ENCODE measurements around the gene RPL7A. TPM values are rescaled to one million over a fixed set of nuclear protein-coding genes. Genes with fewer than 3 reads are reported as not detected.
A peak's percentile ranks its signal among the peaks of the same experiment; 100 is the strongest.

RPL7A gene
- total RNA-seq, 1 donor from 2014 or later: 1,126 TPM

DNA sequence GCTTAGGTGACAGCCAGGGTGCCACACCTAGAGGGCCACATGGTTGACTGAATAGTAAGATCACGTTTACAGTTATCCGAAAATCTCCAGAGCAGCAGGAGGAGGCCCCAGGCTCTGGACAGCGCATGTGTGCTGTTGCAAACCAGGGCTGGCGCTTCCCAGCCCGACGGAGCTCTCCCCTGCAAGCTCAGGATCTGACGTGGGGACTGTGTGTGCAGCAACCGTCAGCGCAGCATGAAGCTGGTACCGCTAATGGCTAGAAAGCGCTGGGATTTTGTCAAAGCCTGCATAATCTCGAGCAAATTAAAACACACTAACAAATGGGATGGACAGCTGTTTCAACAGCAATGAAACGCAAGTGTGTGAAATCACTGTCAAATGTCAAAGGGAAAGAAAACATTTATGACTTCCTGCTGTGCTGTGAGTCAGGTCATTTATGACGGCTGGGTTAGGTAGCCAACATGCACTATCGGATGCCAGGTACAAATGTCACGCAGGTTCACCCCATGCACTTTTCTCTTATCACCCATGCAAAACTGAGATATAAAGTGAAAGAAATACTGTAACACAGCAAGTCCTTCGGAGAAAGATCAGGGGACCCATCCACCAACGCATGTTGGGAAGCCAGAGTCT is 20.3 kb downstream of the RPL7A start:
- peak overlapping the region; percentile 63 for H3K27ac Mint-ChIP-seq (ENCODE audit: unreplicated experiment)
- H3K27me3 Mint-ChIP-seq (ENCODE audit: low read depth): no peaks in the 10 kb centered on the region
- H3K4me3 Mint-ChIP-seq (ENCODE audit: unreplicated experiment): no peak overlapping the region
- H3K36me3 Mint-ChIP-seq (ENCODE audit: low read depth): peaks cover 28% of the 10 kb centered on the region
- no peak for DNase-seq (ENCODE audit: low spot score)
- H3K4me1 Mint-ChIP-seq (ENCODE audit: low read depth): peaks cover 51% of the 10 kb centered on the region
- TF ChIP-seq, protein P1, sequence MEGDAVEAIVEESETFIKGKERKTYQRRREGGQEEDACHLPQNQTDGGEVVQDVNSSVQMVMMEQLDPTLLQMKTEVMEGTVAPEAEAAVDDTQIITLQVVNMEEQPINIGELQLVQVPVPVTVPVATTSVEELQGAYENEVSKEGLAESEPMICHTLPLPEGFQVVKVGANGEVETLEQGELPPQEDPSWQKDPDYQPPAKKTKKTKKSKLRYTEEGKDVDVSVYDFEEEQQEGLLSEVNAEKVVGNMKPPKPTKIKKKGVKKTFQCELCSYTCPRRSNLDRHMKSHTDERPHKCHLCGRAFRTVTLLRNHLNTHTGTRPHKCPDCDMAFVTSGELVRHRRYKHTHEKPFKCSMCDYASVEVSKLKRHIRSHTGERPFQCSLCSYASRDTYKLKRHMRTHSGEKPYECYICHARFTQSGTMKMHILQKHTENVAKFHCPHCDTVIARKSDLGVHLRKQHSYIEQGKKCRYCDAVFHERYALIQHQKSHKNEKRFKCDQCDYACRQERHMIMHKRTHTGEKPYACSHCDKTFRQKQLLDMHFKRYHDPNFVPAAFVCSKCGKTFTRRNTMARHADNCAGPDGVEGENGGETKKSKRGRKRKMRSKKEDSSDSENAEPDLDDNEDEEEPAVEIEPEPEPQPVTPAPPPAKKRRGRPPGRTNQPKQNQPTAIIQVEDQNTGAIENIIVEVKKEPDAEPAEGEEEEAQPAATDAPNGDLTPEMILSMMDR (IDR thresholded peaks at IDR 0.05): no peak
- H3K9me3 Mint-ChIP-seq (ENCODE audit: low read depth): no peaks in the 10 kb centered on the region

DNA sequence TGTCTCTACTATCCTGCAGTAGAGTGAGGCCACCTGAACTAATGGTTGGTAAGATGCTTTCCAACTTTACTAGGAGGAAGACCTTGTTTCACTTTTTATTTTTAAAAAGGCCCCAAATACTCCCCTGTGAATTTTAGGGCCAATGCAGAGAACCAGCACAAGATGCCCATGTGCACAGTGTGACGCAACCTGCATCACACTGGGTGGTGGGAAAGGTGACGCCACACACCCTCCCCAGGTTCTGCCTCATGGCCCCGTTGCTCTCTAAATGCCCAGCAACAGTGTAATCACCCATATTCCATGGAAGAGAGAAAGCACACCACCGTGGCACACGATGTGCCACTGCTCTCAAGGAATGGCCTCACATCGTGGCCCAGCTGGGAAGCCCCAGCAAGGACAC is 21.4 kb downstream of the RPL7A start:
- Mint-ChIP-seq H3K36me3 (ENCODE audit: low read depth) (peaks cover 20% of the 10 kb centered on the region), H3K27ac (ENCODE audit: unreplicated experiment) (peak overlapping the region; percentile 13), H3K9me3 (ENCODE audit: low read depth) (no peaks in the 10 kb centered on the region), H3K4me1 (ENCODE audit: low read depth) (peaks cover 57% of the 10 kb centered on the region), H3K4me3 (ENCODE audit: unreplicated experiment) (no peak overlapping the region), H3K27me3 (ENCODE audit: low read depth) (no peaks in the 10 kb centered on the region)
- DNase-seq (ENCODE audit: low spot score): no peak
- TF ChIP-seq, protein P1 (IDR thresholded peaks at IDR 0.05): no peak

DNA sequence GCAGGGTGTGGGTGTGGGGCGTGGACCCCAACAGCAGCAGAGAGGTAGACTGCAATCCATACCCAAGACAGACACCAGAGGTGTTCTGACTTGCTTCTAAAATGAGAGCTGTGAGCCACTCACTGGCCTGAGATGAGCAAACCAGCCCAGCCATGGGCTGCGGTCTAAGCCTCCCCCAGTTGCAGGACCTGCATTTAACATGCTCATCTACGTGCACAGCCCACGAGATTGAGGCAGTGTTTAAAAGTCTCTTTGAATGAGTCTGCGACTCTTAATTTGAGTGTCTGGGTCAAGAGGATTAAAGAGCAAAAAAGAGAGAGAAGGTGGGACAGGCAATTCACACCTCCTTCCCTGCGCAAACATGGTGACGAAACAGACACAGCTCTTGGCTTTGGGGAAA is 21.9 kb downstream of the RPL7A start:
- Mint-ChIP-seq H3K36me3 (ENCODE audit: low read depth) (peaks cover 20% of the 10 kb centered on the region), H3K9me3 (ENCODE audit: low read depth) (no peaks in the 10 kb centered on the region), H3K27me3 (ENCODE audit: low read depth) (no peaks in the 10 kb centered on the region), H3K4me1 (ENCODE audit: low read depth) (peaks cover 62% of the 10 kb centered on the region), H3K4me3 (ENCODE audit: unreplicated experiment) (no peak overlapping the region), H3K27ac (ENCODE audit: unreplicated experiment) (peak overlapping the region; percentile 28)
- TF ChIP-seq, protein P1 (IDR thresholded peaks at IDR 0.05): no peak
- no peak for DNase-seq (ENCODE audit: low spot score)

DNA sequence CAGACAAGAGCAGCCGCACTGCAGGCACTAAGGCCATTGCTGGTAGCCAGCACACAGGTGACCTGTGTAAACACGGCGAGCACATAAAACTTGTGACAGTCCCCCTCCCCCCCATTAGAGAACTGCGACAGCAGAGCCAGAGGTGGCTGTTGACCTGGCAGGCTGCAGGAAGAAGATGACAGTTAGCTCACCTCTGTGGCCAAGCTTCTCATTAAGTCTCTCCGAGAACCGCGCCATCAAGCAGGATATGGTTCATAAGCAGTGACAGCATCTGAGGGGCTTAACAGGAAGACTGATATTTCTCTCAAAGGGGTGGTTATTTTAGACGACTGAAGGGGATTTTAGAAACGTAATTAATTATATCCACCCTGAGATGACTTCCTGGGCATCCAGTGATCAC is 22.7 kb downstream of the RPL7A start:
- TF ChIP-seq, protein P1 (IDR thresholded peaks at IDR 0.05): no peak
- Mint-ChIP-seq H3K36me3 (ENCODE audit: low read depth) (peaks cover 17% of the 10 kb centered on the region), H3K27ac (ENCODE audit: unreplicated experiment) (peak overlapping the region; percentile 24), H3K4me1 (ENCODE audit: low read depth) (peaks cover 62% of the 10 kb centered on the region), H3K27me3 (ENCODE audit: low read depth) (no peaks in the 10 kb centered on the region), H3K4me3 (ENCODE audit: unreplicated experiment) (no peak overlapping the region), H3K9me3 (ENCODE audit: low read depth) (no peaks in the 10 kb centered on the region)
- no peak for DNase-seq (ENCODE audit: low spot score)

DNA sequence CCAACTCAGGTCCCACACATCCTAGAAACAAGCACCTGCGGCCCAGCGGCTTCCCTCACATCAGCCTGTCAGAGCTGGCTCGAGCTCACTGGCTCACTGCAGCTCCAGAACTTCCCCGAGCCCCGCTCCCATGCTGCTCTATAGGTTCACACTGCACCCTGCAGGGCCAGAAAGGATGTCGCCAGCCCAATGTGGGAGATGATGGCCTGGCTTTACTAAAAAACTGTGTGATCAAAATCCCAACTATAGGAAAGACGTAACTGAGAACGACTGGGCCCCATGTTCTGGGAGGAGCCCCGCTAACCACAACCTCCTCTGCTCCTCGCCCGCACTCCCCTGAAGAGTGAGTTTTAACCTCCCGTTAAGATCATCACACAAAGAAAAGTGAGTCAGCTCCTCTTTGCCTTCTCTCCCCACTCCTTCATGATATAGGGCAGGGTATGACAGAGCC is 23.3 kb downstream of the RPL7A start:
- H3K4me3 Mint-ChIP-seq (ENCODE audit: unreplicated experiment): no peak overlapping the region
- peak overlapping the region; percentile 52 for H3K27ac Mint-ChIP-seq (ENCODE audit: unreplicated experiment)
- TF ChIP-seq, protein P1 (IDR thresholded peaks at IDR 0.05): no peak
- H3K9me3 Mint-ChIP-seq (ENCODE audit: low read depth): no peaks in the 10 kb centered on the region
- peaks cover 62% of the 10 kb centered on the region for H3K4me1 Mint-ChIP-seq (ENCODE audit: low read depth)
- no peaks in the 10 kb centered on the region for H3K27me3 Mint-ChIP-seq (ENCODE audit: low read depth)
- H3K36me3 Mint-ChIP-seq (ENCODE audit: low read depth): peaks cover 14% of the 10 kb centered on the region
- DNase-seq (ENCODE audit: low spot score): no peak

Data from chondrocyte (in vitro differentiated cells).